Inflammatory macrophage (primary cell): ENCODE measurements around the gene CFAP52.
A peak's percentile ranks its signal among the peaks of the same experiment; 100 is the strongest.
"Not testable (repeated sequence)": the region's sequence is repeated elsewhere in the genome, so short reads cannot be mapped to it uniquely, and the experiment has no call there.

Experiments
- DNase-seq, 2 donors: peaks; one replicate each; pipeline ENCODE4 v3.0.0-alpha.2; 2020 to 2022

The CFAP52 gene

DNA sequence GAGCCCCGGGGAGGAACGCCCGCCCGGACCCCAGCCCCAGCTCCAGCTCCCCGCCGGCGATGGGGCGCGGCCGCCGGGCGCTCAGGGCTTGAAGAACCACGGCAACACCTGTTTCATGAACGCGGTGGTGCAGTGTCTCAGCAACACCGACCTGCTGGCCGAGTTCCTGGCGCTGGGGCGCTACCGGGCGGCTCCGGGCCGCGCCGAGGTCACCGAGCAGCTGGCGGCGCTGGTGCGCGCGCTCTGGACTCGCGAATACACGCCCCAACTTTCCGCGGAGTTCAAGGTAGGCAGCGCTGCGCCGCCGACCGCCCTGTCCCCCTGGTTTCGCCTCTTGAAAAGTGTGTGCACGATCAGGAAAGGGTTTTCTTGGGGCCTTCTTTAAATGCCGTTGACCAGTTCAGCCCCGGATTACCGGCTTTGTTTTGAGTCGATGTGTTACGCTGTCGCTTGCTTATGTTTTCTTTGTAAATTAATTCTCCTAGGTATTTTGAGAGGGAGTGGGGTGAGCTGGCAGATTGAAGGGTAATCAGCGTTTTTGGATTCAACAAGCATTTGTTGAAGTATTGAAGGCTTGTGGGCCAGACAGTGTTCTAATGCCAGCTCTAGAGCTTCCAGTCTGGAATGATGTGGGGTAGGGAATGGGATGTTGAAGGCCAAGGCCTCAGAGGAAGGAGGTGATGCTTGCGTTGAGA lies 69.6 kb downstream of the CFAP52 start:
- peak in 1 of 2 donors; percentile 30 for DNase-seq

DNA sequence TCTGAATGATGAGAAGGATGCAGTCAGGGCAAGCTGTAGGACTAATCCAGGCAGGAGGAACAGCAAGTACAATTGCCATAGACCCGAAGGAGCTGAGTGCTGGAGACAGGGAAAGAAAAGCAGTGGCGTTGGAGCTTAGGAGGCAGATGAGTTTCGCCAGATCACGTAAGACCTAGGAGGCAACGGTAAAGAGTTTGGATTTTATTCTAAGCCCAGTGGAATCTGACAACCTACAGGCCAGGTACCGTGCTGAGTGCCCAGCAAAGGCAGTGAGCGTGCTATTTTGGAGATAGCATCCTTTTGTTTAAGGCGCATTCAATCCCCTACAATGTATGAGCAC lies 70.1 kb downstream of the CFAP52 start:
- no peak for DNase-seq

DNA sequence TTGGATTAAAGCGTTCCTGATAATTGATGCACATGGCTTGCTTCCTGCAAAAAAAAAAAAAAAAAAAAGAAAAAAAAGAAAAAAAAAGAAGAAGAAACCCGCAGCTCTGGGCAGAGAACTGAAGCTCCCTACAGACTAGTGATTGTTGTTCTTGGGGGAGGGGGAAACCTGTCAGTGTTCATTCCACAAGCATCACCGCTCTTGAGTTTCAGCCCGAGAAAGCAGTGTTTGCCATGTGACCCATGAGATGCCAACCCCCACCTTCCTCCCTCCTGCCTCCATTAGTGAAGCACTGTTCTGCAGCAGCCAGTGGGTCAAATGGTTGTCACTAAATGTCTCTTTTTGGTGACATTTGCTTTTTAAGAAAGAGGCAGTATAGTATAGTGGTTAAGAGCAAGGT lies 70.6 kb downstream of the CFAP52 start:
- DNase-seq, result no peak

DNA sequence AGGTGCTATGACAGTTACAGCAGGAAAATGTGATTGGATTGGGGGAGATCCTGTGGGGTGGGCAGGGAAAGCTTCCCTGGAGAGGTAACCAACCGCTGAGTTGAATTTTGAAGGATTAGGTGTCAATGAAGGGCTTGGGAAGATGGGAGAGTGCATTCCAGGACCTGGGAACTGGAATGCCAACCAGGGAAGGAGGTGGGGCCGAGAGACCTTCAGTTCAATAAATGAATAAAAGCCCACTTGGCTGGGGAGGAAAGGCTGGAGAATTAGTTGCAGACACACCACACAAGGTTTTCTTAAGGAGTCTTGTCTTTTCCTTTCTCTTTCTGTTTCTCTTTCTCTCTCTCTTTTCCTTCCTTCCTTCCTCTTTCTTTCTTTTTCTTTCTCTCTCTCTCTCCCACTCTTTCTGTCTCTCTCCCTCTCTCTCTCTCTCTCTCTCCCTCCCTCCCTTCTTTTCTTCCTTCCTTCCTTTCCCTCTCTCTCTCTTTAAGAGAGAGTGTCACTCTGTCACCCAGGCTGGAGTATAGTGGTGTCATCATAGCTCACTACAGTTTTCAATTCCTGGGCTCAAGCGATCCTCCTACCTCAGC lies 72.2 kb downstream of the CFAP52 start:
- DNase-seq, result no peak

DNA sequence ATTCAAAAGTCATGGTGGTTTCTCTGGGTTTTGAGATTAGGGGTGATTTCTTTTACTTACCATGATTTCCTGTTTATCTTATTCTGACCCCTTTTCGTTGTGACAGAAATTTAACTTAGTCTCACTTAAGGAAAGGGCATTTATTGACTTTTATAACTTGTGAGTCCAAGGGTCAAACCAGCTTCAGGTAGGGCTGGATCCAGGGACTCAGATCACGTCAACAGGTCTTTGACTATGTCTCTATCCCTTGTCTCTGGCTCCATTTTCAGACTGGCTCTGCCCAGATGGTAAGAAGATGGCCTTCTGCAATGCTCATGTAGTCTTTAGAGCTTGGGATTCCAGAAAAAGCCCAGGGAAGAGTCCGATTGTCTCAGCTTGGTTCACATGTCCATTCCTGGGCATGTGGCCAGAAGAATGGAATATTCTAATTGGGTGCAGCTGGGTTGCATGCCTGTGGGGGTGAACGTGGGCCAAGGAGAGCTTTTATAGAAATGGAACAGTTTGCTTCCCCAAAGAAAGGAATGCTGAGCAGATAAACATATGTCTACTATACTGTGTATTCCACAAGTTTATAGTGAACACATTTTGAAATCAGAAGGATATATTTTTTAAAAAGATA lies 82.3 kb downstream of the CFAP52 start:
- no peak for DNase-seq

DNA sequence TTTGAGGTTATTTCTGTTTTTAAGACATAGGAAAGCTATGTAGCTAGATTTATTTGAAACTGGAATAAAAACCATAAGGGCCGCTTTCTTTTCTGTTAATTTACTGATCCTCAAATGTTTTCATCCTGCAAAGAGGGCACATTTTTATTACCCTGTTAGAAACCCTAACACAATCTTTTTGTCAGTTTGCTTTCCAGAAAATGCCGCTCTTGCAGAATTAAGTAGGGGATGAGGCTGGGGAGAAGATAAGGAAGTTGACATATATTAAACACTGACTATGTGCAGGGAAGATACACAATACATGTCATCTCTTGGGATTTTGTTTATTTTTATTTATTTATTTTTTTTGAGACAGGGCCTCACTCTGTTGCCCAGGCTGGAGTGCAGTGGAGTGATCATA lies 84.6 kb downstream of the CFAP52 start:
- no peak for DNase-seq

DNA sequence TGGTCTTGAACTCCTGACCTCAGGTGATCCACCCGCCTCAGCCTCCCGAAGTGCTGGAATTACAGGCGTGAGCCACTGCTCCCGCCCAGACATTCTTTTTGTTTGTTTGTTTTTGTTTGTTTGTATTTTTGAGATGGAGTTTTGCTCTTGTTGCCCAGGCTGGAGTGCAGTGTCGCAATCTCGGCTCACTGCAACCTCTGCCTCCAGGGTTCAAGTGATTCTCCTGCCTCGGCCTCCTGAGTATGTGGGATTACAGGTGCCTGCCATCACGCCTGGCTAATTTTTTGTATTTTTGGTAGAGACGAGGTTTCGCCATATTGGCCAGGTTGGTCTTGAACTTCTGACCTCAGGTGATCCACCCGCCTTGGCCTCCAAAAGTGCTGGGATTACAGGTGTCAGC lies 87.1 kb downstream of the CFAP52 start:
- DNase-seq, result not testable (repeated sequence)

DNA sequence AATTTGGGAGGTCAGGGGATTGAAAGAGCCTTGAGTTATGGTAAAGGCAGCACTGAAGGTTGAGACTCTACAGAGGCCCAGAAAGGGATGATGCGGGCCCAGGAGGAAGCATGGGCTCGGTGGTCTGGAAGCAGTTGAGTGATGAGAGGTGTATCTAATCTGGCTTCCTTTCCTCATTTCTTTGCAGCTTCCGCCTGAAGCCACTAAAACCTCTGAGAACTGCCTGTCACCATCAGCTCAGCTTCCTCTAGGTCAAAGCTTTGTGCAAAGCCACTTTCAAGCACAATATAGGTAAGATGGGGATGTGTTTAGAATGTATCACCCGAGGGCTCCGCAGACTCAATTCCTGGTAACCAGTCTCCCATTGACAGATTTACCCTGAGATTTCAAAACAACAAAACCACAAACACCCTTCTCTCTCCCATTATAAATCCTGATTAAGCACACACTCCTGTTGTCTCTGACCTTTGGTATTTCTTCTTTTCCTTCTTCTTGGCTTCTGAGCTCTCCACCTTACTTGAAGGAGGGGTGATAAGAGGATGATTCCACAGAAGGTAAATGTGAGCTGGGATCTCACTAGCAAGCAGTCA lies 90.1 kb downstream of the CFAP52 start:
- no peak for DNase-seq

DNA sequence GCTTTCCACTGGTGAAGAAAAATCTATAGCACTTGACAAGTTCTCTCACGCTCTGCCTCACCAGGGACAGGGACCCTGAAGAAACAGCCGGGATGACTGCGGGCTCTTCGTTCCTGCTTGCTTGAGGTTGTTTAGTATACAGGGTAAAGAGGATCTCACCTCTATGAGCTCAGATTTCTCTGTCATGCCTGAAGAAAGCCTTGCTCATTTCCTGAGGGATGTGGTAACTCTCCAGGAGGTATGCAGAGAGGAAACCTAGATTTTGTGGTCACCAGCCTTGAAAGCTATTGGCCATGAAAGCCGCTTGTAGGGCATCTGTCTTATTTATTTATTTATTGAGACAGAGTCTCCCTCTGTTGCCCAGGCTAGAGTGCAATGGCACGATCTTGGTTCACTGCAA lies 92.1 kb downstream of the CFAP52 start:
- DNase-seq, result no peak

DNA sequence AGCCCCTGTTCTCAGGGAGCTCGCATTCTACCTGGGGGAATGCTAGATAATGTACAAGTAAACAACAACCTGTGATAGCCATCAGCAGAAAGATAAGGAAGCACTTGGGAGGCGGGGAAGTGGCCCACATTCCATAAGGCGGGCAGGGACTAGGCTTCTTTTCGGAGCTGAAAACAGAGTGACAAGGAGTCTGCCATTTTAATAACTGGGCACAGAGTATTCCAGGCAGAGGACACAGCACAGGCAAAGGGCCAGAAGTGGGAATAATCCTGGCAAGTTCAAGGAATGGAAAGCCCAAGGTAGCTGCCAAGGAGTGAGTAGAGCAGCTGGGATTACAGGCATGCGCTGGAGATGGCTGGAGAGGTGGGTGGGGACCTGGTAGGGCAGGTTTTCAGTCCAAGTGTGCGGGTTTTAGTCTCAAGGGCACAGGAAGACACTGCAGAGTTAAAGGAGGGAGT lies 93.1 kb downstream of the CFAP52 start:
- DNase-seq, result no peak

DNA sequence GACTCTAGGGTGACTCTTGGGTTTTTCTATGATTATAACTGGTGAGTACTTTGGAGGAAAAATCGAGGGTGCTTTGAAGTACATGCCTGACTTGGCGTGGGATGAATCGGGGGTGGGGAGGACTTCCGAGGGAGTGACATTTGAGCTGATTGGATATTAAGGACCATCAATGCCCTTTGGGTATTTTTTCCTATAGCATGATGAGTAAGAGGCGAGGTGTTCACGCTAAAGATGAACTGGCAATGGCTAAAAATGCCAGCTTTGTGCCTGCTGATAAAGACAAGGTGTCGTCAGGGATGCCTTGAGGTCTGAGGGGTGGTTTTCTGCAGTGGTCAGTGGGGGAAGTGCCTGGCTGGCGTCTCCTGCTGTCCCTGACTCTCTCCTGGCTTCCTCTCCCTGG lies 94.2 kb downstream of the CFAP52 start:
- no peak for DNase-seq

DNA sequence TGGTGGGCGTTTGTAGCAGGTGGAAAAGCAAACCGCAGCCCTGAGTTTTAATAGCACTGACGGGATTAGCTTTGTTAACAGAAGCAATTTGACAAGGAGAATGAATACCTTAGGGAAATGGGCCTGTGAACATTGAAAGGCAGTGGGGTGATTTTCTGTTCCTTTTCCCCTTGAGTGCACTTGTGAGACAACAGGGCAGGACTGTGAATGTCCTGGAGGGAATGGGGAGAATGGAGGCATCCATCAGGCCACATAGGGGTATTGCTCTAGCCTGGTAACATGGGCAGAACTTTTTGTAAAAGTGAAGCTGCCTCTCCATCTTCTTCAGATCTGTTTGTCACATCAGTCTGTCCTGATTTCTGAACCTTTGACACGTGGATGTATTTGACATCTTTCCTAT lies 95.1 kb downstream of the CFAP52 start:
- no peak for DNase-seq

DNA sequence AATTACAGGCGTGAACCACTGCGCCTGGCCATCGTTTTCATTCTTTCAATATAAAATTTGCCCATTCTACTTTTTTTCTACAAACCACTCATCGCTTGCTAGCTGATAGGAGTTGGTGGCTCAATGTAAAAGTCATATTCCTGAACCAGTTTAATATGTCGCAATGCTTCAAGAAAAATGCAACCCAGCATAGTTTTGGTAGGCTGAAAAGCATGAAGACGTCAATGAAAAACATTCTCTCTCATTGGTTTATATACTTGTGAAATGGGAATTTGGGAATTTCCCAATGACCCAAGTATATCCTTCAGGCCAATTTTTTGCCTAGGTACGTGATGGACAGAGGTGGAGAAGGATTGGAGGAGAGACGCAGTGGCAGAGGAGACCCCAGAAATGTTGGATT lies 95.8 kb downstream of the CFAP52 start:
- no peak for DNase-seq

DNA sequence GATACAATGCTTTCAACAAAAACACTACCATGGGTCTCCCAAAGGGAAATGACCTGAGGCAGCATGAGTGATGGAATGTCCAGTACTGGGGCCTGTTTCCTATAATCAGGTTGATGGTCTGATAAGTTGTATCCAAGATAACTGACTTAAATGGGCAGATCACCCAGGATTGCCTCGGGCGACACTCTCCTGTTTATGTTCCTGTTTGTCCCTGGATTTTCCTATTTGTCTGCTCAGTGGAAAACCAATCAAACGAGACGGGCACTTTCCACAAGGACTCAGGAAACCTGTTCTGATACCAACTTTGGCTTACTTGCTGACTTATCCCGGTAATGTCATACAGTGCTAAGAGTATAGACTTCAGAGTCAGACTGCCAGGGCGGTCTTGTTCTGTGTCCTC lies 96.2 kb downstream of the CFAP52 start:
- DNase-seq, result no peak

DNA sequence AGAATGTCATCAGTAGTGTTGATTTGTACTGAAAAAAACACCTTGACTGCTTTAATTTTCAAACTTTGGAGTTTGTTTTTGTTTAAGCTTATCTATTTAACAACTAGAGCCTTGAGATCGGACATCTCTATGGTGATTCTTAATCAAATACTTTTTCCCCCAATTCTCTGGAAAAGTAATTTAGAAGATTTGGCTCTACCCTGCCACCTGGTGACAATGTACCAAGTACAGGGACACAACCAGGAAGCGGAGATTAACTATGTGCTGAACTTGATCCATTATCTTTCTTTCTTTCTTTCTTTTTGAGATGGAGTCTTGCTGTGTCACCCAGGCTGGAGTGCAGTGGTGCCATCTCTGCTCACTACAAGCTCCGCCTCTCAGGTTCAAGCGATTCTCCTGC lies 99.6 kb downstream of the CFAP52 start:
- no peak for DNase-seq

DNA sequence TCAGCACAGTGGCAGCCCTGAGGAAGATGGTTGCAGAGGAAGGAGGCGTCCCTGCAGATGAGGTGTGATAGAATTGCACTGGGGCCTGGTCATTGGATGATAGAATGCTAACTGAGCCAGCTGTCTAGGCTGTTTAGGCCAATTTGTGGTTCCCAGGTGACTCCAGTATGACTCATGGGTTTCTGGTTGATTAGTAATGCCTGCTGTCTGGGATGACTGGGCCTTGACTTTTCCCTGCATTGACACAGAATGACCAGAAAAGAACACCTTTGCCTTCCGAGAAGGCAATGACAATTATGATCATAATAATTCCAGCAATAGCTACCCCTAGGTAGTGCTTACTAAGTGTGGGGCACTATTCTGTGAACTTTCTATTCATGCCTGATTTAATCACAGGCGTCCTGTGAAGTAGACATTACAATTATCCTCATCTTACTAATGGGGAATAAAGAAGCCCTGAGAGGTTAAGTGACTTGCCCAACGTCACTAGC lies 100.4 kb downstream of the CFAP52 start:
- DNase-seq, result no peak

DNA sequence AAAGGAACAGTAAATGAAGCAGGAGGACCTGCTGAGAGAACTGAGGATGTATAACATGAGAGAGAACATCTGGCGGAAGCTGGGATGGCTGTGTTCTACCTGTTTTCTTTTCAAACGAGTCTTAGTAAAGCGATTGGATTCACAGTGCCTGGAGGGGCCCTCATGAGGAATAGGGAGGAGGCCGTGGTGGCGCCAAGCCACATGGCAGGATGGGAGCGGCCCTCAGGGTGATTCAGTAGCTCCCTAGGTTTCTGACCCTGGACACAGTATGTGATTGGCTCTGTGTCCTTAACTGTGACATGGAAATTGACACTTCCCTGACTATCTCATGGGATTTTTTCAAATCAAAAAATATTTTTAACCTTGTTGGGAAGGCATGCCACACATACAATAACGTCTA lies 101.0 kb downstream of the CFAP52 start:
- no peak for DNase-seq

DNA sequence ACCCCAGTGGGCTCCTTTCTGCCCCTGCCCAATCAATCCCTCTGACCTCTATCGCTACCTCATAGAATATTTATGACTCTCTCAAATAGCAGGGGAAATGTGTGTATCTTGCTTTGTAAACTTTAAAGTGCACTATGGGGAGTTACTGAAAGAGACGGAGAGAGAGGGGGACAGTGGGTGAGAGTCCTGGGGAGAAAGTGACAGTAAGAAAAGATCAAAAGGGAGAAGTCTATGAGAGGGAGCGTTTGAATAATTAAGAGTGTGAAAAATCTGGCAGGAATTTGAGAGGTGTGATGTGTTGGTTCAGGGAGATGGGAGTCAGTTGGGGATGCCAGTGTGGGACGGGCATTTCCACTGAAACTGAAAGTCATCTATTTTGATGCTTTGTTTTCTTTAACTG lies 101.5 kb downstream of the CFAP52 start:
- no peak for DNase-seq

DNA sequence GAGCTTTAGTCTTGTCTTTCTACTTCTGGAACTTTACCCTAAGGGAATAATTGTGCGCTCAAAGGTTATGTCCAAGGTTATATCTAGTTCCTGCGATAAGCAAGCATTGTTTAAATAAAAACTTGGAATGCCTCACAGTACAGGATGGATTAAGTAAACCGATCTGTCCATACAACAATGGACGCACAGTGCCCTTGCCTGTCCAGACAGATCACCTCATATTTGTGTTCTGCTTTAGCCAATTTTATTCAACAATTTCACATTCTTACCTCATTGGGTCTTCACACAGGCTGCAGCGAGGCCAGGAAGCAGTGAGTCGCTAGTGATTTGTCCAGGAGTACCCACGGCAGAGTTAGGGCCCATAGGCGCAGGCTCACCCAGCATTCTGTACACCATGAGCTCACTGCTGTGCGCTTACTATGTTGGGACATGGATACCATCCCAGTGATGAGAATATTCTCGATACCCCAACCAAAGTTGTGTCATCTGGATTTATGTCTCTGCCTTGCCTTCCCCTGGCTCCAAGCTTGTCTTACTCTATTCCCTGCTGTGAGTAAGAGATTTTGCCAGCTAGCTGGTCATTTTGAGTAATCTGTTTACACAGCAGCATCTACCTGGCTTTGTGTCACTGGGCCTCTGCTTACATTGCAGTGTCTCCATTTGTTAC lies 108.6 kb downstream of the CFAP52 start:
- no peak for DNase-seq
